Neural progenitor cell (in vitro differentiated cells): Measurements from ENCODE around the gene AXDND1.

Experiments used
- EZH2phosphoT487 ChIP-seq: fragments of 200-600 bp; sonication (generic); IDR thresholded peaks from 2 replicates; pipeline ENCODE4 v1.6.1; 2017; ENCODE audit warnings: antibody characterized with exemption
- TF ChIP-seq, protein P1 (sequence below): fragments of 200-600 bp; sonication (generic); IDR thresholded peaks from 2 replicates; pipeline ENCODE4 v1.5.1; 2017; ENCODE audit warnings: antibody characterized with exemption, mild to moderate bottlenecking

DNA sequence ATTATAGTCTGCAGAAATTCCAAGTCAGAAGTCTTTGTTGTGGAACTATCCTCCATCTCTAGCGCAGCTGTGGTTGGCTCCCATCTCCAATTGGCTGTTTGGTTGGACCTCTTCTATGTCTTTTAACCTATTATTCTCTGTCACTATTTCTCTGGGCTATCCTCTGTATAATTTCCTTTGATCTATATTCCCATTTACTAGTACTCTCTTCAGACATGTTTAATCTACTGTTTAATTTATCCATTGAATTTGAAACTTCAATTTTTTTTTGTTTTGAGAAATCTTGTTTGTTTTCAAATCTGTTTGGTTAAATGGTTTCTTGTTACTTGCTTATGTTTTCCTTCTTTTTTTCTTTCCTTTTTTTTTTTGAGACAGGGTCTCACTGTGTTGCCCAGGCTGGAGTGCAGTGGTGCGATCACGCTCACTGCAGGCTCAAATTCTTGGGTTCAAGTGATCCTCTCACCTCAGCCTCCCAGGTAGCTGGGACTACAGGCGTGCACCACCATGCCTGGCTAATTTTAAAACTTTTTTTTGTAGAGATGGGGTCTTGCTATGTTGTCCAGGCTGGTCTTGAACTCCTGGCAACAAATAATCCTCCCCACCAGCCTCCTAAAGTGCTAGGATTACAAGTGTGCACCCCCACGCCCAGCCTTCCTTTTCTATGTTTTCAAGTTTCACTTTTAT, 44.1 kb upstream of the AXDND1 start:
- TF ChIP-seq, protein P1, sequence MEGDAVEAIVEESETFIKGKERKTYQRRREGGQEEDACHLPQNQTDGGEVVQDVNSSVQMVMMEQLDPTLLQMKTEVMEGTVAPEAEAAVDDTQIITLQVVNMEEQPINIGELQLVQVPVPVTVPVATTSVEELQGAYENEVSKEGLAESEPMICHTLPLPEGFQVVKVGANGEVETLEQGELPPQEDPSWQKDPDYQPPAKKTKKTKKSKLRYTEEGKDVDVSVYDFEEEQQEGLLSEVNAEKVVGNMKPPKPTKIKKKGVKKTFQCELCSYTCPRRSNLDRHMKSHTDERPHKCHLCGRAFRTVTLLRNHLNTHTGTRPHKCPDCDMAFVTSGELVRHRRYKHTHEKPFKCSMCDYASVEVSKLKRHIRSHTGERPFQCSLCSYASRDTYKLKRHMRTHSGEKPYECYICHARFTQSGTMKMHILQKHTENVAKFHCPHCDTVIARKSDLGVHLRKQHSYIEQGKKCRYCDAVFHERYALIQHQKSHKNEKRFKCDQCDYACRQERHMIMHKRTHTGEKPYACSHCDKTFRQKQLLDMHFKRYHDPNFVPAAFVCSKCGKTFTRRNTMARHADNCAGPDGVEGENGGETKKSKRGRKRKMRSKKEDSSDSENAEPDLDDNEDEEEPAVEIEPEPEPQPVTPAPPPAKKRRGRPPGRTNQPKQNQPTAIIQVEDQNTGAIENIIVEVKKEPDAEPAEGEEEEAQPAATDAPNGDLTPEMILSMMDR: no peak
- no peak for TF ChIP-seq EZH2phosphoT487
